Measurements from ENCODE around the gene TNFRSF4.
"Not testable (repeated sequence)": the region's sequence is repeated elsewhere in the genome, so short reads cannot be mapped to it uniquely, and the experiment has no call there.

The TNFRSF4 gene

GRCh38 chr1:1213345-1214265 lies at the start of gene TNFRSF4:
TSS of gene TNFRSF4 (minus strand) at chr1:1214153. CDS start at chr1:1214127, 26 bp downstream.
- no peak for DNase-seq

- no peak for DNase-seq
Observed at GRCh38 chr1:1262758-1263157, 48.8 kb upstream of the TNFRSF4 start.

GRCh38 chr1:1262071-1262470 lies 48.1 kb upstream of the TNFRSF4 start:
- DNase-seq = no peak

GRCh38 chr1:1260843-1261560 lies 47.0 kb upstream of the TNFRSF4 start:
- no peak for DNase-seq

GRCh38 chr1:1259951-1260600 lies 46.1 kb upstream of the TNFRSF4 start:
- DNase-seq = no peak

GRCh38 chr1:1259540-1259939 lies 45.6 kb upstream of the TNFRSF4 start:
- no peak for DNase-seq

GRCh38 chr1:1259119-1259488 lies 45.2 kb upstream of the TNFRSF4 start:
- DNase-seq = no peak

- DNase-seq = no peak
Observed at GRCh38 chr1:1256956-1257871, 43.3 kb upstream of the TNFRSF4 start.

- DNase-seq = no peak
Observed at GRCh38 chr1:1255611-1256010, 41.7 kb upstream of the TNFRSF4 start.

- no peak for DNase-seq
Observed at GRCh38 chr1:1255078-1255477, 41.1 kb upstream of the TNFRSF4 start.

- no peak for DNase-seq
Observed at GRCh38 chr1:1254667-1254998, 40.7 kb upstream of the TNFRSF4 start.

GRCh38 chr1:1253972-1254666 lies 40.2 kb upstream of the TNFRSF4 start:
- DNase-seq = no peak

- no peak for DNase-seq
Observed at GRCh38 chr1:1253314-1253713, 39.4 kb upstream of the TNFRSF4 start.

GRCh38 chr1:1250786-1251284 lies 36.9 kb upstream of the TNFRSF4 start:
- no peak for DNase-seq

GRCh38 chr1:1248009-1248913 lies 34.3 kb upstream of the TNFRSF4 start:
- DNase-seq = not testable (repeated sequence)

- no peak for DNase-seq
Observed at GRCh38 chr1:1247341-1247913, 33.5 kb upstream of the TNFRSF4 start.

GRCh38 chr1:1246577-1247340 lies 32.8 kb upstream of the TNFRSF4 start, which contains the start of gene C1QTNF12:
TSS of gene C1QTNF12 (minus strand) at chr1:1246722. CDS start at chr1:1246690, 32 bp downstream.
- DNase-seq = no peak

- no peak for DNase-seq
Observed at GRCh38 chr1:1245817-1246576, 32.0 kb upstream of the TNFRSF4 start.
